Lung (tissue), 12 donors: ENCODE measurements around the gene DNAJC1. TPM values are rescaled to one million over a fixed set of nuclear protein-coding genes. Genes with fewer than 3 reads are reported as not detected.

Experiments
- ATAC-seq: fragments of 200-7000 bp; cut with Tn5 transposase; one replicate; pipeline ENCODE4 v1.9.1; 2020; ENCODE audit warnings: moderate number of reproducible peaks; ENCODE audit not compliant: insufficient read depth, low FRiP score
- DNase-seq, 3 donors: peaks; one replicate each; pipeline ENCODE4 v3.0.0-alpha.2; 2013 to 2017
- H3K27ac ChIP-seq, 2 donors: one replicate each; pipeline ENCODE4 v1.5.1; 2013; ENCODE audit warnings: mild to moderate bottlenecking in 2 of 2, moderate library complexity in 2 of 2, control low read depth in 1 of 2, inconsistent platforms in 1 of 2, low read depth in 1 of 2, low read length in 1 of 2
- H3K27me3 ChIP-seq, 3 donors: one replicate each; pipeline ENCODE4 v1.5.1; 2013; ENCODE audit warnings: low read length in 2 of 3; ENCODE audit not compliant: control insufficient read depth in 3 of 3, insufficient read depth in 3 of 3
- H3K36me3 ChIP-seq, 4 donors: one replicate each; pipeline ENCODE4 v1.5.1; 2013; ENCODE audit warnings: low read length in 4 of 4, mild to moderate bottlenecking in 1 of 4, moderate library complexity in 1 of 4; ENCODE audit not compliant: control insufficient read depth in 4 of 4, insufficient read depth in 4 of 4
- H3K4me1 ChIP-seq, 5 donors: one replicate each; pipeline ENCODE4 v1.5.1; 2013; ENCODE audit warnings: low read length in 5 of 5, mild to moderate bottlenecking in 2 of 5, moderate library complexity in 1 of 5; ENCODE audit not compliant: control insufficient read depth in 5 of 5, insufficient read depth in 5 of 5
- H3K4me3 ChIP-seq: one replicate; pipeline ENCODE4 v1.5.1; 2013; ENCODE audit warnings: mild to moderate bottlenecking, control low read depth, moderate library complexity
- H3K9ac ChIP-seq, 2 donors: one replicate each; pipeline ENCODE4 v1.5.1; 2013; ENCODE audit warnings: low read length in 2 of 2, control low read depth in 1 of 2; ENCODE audit not compliant: insufficient read depth in 1 of 2
- H3K9me3 ChIP-seq, 4 donors: one replicate each; pipeline ENCODE4 v1.5.1; 2013; ENCODE audit warnings: low read length in 3 of 4, mild to moderate bottlenecking in 1 of 4, moderate library complexity in 1 of 4; ENCODE audit not compliant: control insufficient read depth in 4 of 4, insufficient read depth in 3 of 4
- WGBS, 2 donors: extraction: QIAGEN DNeasy Blood & Tissue Kit; methylation state at CpG; one replicate each; pipeline ENCODE4 v1.1.7; 2013; 5-methylcytosine and 5-hydroxymethylcytosine counted together
- polyA plus RNA-seq, 2 donors: library from polyadenylated mRNA; stranded (reverse); fragments of 200-250 nt; gene quantifications; one replicate each; pipeline ENCODE4 v1.2.1, GENCODE V29; 2013
- total RNA-seq, 2 donors: library from RNA; depleted of rRNA in 1 of 2; stranded (reverse); fragments of >200 nt in 1 of 2; gene quantifications; one replicate each; pipeline ENCODE4 v1.2.1, GENCODE V29; 2014 to 2021
- TF ChIP-seq, protein P1 (sequence below): IDR thresholded peaks from 2 replicates; pipeline ENCODE4 v1.5.1; 2012; ENCODE audit warnings: mild to moderate bottlenecking; ENCODE audit errors: control extremely low read depth, extremely low read depth
- donor health status: control.
- donor health status: control.
- donor health status: Bipolar disorder and iron deficiency.
- donor health status: healthy.
- donor health status: DM: yes; HTN: yes; CAD: no.

DNAJC1 gene
- total and polyA plus RNA-seq, 4 donors, result 31.0 to 38.2 (median 35.6) TPM

DNA sequence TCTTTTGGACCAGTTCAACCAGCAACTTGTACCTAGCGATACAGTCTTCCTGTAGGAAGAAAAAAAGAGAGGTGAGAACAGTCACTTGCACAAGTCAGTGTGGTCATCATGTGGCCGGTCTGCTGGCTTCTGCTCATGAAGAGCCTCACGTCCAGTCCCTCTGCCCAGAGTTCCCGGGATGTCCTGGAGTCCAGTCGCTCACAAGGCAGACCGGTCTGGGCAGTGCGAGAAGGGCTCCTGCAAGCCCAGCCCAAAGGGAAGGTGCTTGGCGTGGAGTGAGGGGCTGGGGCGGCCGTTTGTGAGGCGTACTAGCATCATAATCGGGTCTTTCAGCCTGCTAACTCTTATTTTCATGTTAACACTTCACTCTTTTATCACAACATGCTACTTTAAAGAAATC is 246.8 kb downstream of the DNAJC1 start:
- no peak for ATAC-seq
- 86 to 88% methylated on average over 12 of the region's 12 CpGs for WGBS, 2 donors
- no peak overlapping the region for H3K4me3 ChIP-seq
- no peaks in the 10 kb centered on the region for H3K9me3 ChIP-seq
- peak in 2 of 3 donors; percentile 26 to 29 for DNase-seq
- TF ChIP-seq, protein P1, sequence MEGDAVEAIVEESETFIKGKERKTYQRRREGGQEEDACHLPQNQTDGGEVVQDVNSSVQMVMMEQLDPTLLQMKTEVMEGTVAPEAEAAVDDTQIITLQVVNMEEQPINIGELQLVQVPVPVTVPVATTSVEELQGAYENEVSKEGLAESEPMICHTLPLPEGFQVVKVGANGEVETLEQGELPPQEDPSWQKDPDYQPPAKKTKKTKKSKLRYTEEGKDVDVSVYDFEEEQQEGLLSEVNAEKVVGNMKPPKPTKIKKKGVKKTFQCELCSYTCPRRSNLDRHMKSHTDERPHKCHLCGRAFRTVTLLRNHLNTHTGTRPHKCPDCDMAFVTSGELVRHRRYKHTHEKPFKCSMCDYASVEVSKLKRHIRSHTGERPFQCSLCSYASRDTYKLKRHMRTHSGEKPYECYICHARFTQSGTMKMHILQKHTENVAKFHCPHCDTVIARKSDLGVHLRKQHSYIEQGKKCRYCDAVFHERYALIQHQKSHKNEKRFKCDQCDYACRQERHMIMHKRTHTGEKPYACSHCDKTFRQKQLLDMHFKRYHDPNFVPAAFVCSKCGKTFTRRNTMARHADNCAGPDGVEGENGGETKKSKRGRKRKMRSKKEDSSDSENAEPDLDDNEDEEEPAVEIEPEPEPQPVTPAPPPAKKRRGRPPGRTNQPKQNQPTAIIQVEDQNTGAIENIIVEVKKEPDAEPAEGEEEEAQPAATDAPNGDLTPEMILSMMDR, result no peak
- no peak overlapping the region for H3K9ac ChIP-seq
- no peaks in the 10 kb centered on the region for H3K27me3 ChIP-seq
- peaks cover 0 to 14% (median 2%) of the 10 kb centered on the region in 4 donors for H3K36me3 ChIP-seq
- no peak overlapping the region for H3K27ac ChIP-seq
- H3K4me1 ChIP-seq, result peaks cover 0 to 35% (median 9%) of the 10 kb centered on the region in 5 donors

DNA sequence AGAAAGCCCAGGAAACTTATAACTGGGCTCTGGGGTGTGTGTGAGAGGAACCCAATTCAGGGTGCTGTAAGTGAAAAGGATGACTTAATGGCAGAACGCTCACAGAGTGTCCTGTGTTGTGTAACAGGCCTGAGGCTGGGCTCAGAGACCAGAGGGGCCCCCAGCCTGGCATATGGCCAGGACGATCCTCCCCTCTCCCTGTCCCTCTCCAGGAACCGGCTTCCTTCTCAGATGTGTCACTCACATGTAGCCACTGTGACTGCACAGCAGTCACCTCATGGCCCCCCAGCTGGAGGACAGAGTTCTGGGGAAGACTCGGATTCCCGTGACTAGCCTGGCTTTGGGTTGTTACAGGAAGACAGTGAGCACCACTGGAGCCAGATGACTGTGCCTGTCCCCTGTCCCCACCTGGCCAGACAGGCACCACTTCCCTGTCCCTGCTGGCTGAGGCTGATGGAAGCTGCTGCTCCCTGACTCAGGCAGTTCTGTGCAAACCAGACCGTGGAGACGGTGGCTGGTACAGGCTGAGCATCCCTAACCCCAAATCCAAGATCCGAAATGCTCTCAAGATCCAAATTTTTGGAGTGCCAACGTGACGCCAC is 249.0 kb downstream of the DNAJC1 start:
- Histone ChIP-seq H3K9me3 (no peaks in the 10 kb centered on the region), H3K36me3 (peaks cover 0 to 14% (median 2%) of the 10 kb centered on the region in 4 donors), H3K9ac (no peak overlapping the region), H3K4me3 (no peak overlapping the region), H3K27ac (no peak overlapping the region), H3K27me3 (no peaks in the 10 kb centered on the region), H3K4me1 (peaks cover 0 to 35% (median 9%) of the 10 kb centered on the region in 5 donors)
- DNase-seq, result peak; percentile 67 to 78 (median 72)
- WGBS, 2 donors, result 69 to 82% methylated on average over 10 of the region's 10 CpGs
- ATAC-seq, result no peak
- TF ChIP-seq, protein P1, result no peak

DNA sequence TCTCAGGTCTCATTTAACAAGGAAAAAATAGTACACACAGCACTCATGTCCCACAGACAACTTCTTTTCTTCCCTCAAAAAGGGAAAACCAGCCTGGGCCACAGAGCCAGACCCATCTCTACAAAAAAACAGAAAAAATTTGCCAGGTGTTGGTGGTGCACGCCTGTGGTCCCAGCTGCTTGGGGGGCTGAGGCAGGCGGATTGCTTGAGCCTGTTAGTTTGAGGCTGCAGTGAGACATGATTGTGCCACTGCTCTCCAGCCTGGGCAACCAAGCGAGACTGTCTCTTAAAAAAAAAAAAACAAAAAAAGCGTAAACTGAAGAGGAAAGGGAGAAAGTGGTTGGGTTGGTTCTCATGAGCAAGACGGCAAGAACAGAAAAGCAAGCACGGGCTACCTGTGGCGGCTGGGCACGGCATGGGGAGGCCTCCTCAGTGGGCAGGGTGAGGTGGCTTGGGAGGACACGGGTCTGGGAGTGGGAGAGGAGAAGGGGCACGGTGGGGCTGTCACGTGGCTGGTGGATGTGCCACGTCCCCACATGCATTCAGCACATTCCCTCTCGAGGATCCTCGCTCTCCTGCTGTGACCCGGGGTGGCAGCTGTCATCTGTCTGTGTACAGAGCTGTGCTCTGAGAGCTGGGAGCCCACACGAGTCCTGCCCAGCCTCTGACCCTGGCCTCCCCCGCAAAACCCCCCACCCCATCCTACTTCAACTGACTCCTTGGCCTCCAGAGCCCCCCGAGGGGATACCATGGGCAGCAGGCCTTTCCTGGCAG is 249.8 kb downstream of the DNAJC1 start:
- Histone ChIP-seq H3K27ac (no peak overlapping the region), H3K27me3 (no peaks in the 10 kb centered on the region), H3K9ac (no peak overlapping the region), H3K4me1 (peaks cover 0 to 34% (median 9%) of the 10 kb centered on the region in 5 donors), H3K4me3 (no peak overlapping the region), H3K36me3 (peaks cover 0 to 9% (median under 1%) of the 10 kb centered on the region in 4 donors), H3K9me3 (no peaks in the 10 kb centered on the region)
- TF ChIP-seq, protein P1, result no peak
- ATAC-seq, result no peak
- DNase-seq, result no peak
- WGBS, 2 donors, result 81 to 90% methylated on average over 18 of the region's 18 CpGs
